Uterus (tissue), 2 donors: ENCODE results near the gene VN1R5.

Experiments used
- POLR2A ChIP-seq, 2 donors: fragments of 450-650 bp; IDR thresholded peaks; one replicate each; pipeline ENCODE4 v1.6.1; 2016; ENCODE audit warnings: antibody characterized with exemption in 2 of 2, mild to moderate bottlenecking in 1 of 2, moderate library complexity in 1 of 2
- TF ChIP-seq, protein P1 (sequence below), 4 experiments: fragments of 200-600 bp in 2 of 4; fragments of 450-650 bp in 2 of 4; sonication (generic) in 2 of 4; IDR thresholded peaks; one replicate each; pipeline ENCODE4 v1.5.1; 2016 to 2019; ENCODE audit warnings: antibody characterized with exemption in 4 of 4, mild to moderate bottlenecking in 2 of 4, moderate library complexity in 1 of 4

GRCh38 chr1:247210062-247210375 is 45.9 kb upstream of the VN1R5 start:
- TF ChIP-seq, protein P1, sequence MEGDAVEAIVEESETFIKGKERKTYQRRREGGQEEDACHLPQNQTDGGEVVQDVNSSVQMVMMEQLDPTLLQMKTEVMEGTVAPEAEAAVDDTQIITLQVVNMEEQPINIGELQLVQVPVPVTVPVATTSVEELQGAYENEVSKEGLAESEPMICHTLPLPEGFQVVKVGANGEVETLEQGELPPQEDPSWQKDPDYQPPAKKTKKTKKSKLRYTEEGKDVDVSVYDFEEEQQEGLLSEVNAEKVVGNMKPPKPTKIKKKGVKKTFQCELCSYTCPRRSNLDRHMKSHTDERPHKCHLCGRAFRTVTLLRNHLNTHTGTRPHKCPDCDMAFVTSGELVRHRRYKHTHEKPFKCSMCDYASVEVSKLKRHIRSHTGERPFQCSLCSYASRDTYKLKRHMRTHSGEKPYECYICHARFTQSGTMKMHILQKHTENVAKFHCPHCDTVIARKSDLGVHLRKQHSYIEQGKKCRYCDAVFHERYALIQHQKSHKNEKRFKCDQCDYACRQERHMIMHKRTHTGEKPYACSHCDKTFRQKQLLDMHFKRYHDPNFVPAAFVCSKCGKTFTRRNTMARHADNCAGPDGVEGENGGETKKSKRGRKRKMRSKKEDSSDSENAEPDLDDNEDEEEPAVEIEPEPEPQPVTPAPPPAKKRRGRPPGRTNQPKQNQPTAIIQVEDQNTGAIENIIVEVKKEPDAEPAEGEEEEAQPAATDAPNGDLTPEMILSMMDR (IDR thresholded peaks at IDR 0.05), result no peak
- TF ChIP-seq POLR2A (IDR thresholded peaks at IDR 0.05), result no peak
